IPS-11a (cell line): ENCODE data around the gene TIMP3.

Source experiments
- H3K4me3 ChIP-seq: one replicate; pipeline ENCODE4 v1.5.1; 2013; ENCODE audit warnings: low read depth, low read length, control low read depth

TIMP3 gene

GRCh38 chr22:32805361-32805881, 3.9 kb downstream of the TIMP3 start:
- H3K4me3 ChIP-seq, result no peak overlapping the region

DNA sequence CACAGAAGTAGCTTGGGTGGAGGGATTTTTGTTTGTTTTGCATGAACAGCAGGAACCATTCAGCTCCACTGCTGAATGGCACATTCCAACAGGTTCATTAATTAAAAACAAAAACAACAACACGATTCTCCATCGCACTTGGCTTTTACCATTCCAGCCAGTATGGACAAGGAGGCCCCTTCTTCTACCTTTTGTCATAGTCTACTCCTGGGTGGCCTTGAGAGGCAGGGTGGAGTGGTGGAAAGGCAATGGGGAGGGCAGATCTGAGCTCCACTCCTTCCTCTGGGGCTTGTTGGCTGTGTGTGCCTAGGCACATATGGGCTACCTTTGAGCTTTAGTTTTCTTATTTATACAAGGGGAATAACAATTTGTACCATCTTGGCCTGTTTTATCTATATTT, 4.8 kb downstream of the TIMP3 start:
- H3K4me3 ChIP-seq, result no peak overlapping the region

- H3K4me3 ChIP-seq, result no peak overlapping the region
Measured at GRCh38 chr22:32808038-32808445, 6.5 kb downstream of the TIMP3 start.

DNA sequence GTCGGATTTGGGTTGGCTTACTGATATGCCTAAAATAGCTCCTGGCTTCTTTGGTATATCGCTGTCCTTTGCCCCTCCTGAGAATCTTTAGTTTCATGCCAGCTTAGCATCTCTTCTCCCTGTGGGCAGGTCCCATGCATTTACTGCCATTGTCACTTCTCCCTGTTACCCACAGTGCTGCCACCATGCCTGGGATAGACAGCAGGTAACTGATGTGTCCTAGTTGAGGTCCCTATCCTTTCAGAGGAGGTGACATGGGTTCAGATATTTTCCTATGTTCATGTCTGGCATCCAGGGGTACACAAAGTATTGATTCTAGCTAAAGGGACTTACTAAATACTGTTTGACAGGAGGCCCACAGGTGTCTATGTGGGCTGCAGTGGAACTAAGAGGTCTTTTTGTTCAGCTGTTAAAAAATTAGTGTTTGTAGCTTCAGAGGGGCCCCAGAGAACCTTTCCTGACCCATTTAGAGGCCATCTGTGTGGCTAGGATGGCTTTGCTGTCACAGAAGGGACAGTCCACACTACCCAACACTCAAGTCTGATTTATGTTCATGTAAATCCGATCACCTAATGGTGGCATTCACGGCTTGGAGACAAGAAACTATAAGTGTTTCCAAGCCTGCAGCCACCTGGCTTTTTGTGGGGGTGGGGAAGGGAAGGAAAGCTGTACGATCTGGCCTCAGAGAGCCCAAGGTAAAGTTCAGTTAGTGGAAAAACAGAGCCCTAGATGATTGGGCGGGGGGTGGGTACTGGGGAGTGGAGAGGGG, 8.5 kb downstream of the TIMP3 start:
- H3K4me3 ChIP-seq, result no peak overlapping the region

- no peak overlapping the region for H3K4me3 ChIP-seq
Measured at GRCh38 chr22:32810555-32811133, 9.1 kb downstream of the TIMP3 start.

GRCh38 chr22:32811788-32812545, 10.5 kb downstream of the TIMP3 start:
- no peak overlapping the region for H3K4me3 ChIP-seq

DNA sequence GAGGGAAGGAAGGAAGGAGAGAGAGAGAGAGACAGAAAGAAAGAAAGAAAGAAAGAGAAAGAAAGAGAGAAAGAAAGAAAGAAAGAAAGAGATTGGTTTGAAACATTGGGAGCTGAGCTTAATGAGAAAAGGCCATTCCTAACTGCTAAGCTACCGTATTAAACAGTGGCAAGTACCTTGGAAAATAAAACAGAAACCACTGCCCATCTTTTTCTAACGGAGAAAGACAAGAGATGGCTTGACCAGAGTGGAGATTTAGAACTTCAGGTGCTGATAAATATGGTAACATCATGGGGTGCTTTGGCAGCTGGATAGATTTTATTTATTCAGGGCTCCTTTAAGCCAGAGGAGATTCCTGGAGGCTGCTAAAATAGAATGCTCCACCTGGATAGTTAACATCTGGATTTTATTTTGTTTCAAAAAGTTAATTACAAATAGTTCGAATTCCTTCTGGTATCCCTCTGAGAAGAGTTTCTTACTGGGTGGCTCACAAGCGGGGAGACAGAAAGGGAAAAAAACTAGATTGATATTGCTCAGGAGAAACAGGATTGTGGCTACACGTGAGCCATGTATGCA, 12.9 kb downstream of the TIMP3 start:
- H3K4me3 ChIP-seq, result no peak overlapping the region

DNA sequence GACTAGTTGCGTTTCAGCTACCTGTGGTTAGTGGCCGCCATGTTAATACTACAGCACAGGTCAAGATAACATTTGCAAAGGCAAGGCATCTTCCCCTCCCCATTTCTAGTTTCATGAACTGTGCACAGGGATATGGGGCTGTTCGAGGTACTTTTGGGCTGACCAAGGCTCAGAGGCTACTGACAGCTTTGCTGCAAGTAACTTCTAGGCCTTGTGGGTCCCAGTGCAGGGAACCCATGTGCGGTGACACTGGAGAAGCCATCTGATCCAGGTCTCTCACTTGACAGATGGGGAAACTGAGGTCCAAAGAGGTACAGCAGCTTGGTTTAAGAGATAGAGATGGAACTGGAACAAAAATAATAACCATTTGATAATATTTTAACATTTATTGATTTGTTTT, 13.6 kb downstream of the TIMP3 start:
- H3K4me3 ChIP-seq, result no peak overlapping the region

DNA sequence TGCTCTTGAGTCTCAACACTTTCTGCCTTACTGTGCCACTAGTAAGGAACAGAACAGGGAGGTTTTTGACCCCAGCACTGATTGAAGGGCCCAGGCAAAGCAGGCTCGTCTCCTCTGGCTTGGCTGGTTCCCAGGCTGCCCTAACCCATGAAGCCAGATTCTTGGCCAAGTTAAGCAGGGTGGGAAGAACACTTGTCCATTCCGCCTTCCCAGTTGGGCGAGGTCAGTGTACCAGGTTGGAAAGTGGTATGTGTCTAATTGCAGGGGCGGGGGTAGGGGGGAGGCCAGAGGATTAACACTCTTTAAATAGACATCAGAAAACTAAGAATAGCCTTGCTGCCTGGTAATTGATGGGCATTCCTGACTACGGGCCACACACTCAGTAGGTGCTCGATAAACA, 14.4 kb downstream of the TIMP3 start:
- H3K4me3 ChIP-seq, result no peak overlapping the region

GRCh38 chr22:32817137-32817730, 15.7 kb downstream of the TIMP3 start:
- no peak overlapping the region for H3K4me3 ChIP-seq

- no peak overlapping the region for H3K4me3 ChIP-seq
Measured at GRCh38 chr22:32818446-32819115, 17.1 kb downstream of the TIMP3 start.

GRCh38 chr22:32819120-32819519, 17.6 kb downstream of the TIMP3 start:
- H3K4me3 ChIP-seq, result no peak overlapping the region

DNA sequence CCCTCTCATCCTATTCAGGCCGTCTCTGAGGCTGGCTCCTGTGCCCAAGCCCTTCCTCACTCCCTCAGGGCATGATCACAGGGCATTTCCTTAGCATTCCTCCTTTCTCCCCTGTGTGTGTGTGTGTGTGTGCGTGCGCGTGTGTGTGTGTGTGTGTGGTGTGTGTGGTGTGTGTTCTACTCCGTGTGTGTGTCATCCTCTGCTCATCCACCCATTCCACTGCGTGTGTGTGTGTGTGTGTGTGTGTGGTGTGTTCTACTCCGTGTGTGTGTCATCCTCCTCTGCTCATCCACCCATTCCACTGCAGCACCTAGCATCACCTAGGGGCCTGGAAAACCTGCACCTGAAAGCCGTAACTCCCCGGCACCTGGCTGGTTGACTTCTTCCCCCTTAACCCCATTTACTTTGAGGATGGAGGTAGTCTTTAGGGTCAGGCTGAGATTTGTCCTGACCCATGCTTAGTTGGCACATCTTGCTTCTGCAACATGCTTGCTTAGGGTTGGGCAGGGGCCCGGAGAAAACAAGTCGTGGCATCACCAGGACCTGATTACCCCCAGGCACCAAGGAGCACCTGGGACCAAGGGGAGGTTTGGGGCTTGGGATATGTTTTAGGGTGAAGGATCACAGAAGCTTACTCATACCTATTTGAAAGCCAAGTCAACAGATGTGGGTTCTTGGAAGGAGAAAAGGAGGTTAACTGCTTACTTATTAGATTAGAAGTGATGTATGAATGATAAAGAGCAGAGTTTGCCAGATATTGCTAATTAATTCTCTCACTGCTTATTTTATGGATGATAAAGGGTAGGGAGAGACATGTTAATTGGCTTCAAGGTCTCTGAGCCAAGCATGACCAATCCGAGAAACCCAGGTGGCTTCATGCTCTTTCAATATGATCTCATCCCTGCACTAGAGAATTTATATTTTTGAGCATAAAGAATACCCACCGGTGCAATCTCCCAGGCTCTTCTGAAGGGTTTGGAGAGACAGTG, 18.9 kb downstream of the TIMP3 start:
- H3K4me3 ChIP-seq, result no peak overlapping the region

- no peak overlapping the region for H3K4me3 ChIP-seq
Measured at GRCh38 chr22:32822179-32822877, 20.8 kb downstream of the TIMP3 start.

DNA sequence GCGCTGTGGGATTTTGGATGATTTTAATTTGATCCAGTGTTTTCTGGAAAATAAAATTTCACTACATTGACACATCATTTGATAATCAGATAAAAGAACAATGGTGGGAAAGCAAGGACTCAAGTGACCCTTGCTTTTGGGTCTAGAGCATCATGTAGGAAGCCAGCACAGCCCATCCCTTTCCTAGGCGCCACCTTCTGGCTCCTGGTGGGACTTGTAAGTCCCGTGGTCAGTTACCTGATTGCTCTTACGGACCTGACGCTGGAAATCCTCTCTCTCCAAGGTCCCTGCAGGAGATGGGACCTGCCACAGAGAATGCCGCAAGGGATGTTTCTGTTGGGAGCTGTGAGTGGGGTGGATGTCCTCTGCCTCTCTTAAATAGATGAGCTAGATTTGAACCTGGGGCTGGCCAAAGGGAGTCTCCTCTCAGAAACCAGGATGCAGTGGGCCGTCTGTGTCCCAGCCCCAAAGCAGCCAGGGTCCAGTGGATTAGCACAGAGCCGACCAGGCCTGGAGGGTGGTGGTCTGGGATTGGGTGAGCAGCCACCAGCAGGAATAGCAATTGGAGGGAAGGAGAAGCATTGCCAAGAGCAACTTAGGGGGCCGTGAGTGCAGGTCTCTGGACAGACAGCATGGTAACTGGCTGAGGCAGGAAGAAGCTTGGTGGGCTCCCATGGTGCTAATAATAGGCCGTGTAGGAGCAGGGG, 21.7 kb downstream of the TIMP3 start:
- no peak overlapping the region for H3K4me3 ChIP-seq

GRCh38 chr22:32824531-32825312, 23.2 kb downstream of the TIMP3 start:
- H3K4me3 ChIP-seq, result no peak overlapping the region

DNA sequence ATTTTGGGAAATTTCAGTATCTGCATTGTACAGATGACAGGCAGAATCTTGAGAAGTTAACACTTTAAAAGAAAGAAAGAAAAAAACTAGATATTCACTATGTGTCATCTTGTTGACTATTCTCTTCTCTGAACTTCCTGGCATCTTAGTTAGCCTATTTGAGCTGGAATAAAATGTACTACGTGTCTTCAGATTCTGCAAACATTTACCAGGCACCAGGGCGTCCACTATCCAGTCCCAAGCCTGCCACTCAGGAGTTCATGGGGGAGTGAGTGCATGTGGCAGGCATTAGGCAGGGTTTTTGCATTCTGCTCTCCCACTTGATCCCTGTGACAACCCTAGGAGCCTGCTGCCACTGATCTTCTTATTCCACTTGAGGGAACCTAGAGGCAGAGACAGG, 25.0 kb downstream of the TIMP3 start:
- no peak overlapping the region for H3K4me3 ChIP-seq
